ENCODE results near the gene PRKCH. TPM values are rescaled to one million over a fixed set of nuclear protein-coding genes. Genes with fewer than 3 reads are reported as not detected.

The PRKCH gene
- total RNA-seq, 2 donors from 2014 or later: 18.2 to 82.4 TPM

DNA sequence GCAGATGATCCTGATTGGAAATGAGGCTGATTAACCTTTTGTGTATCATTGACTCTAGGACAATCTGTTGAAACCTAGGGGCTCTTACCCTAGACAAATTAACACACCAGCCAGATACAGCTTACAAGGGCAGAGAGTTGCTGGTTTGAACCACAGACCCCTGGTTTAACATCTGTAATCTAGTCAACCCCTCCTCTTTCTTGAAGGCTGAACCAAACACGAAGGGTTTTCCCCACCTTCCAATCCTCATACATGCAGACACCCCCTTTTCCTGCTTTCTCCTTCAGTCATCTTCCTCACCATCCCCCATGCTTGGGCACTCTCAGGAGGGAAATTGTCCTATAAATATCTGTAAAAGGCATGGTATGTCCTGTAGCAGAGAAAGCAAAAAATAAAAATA is 247.9 kb downstream of the PRKCH start:
- Histone ChIP-seq H3K36me3 (replicated peaks in 1 of 2; ENCODE audit: insufficient read depth in 1 of 2, low read depth in 2 of 2) (no peaks in the 10 kb centered on the region), H3K4me3 (no peak overlapping the region)
- no peak for ATAC-seq

GRCh38 chr14:61569812-61570548 is 248.6 kb downstream of the PRKCH start:
- no peaks in the 10 kb centered on the region for H3K9me3 ChIP-seq
- H3K27ac ChIP-seq: peak overlapping the region in 1 of 4 donors; percentile 73
- WGBS, 2 donors: 61 to 87% methylated on average over 9 of the region's 9 CpGs
- intact Hi-C loops (cut with DNase I): no loop called here
- TF ChIP-seq, protein P1, sequence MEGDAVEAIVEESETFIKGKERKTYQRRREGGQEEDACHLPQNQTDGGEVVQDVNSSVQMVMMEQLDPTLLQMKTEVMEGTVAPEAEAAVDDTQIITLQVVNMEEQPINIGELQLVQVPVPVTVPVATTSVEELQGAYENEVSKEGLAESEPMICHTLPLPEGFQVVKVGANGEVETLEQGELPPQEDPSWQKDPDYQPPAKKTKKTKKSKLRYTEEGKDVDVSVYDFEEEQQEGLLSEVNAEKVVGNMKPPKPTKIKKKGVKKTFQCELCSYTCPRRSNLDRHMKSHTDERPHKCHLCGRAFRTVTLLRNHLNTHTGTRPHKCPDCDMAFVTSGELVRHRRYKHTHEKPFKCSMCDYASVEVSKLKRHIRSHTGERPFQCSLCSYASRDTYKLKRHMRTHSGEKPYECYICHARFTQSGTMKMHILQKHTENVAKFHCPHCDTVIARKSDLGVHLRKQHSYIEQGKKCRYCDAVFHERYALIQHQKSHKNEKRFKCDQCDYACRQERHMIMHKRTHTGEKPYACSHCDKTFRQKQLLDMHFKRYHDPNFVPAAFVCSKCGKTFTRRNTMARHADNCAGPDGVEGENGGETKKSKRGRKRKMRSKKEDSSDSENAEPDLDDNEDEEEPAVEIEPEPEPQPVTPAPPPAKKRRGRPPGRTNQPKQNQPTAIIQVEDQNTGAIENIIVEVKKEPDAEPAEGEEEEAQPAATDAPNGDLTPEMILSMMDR (IDR thresholded peaks at IDR 0.05): no peak
- peak in 1 of 3 donors; percentile 49 for TF ChIP-seq POLR2A (IDR thresholded peaks at IDR 0.05)
- no peak for ATAC-seq
- no peak overlapping the region for H3K4me3 ChIP-seq
- peak in 1 of 4 donors; percentile 71 for DNase-seq
- H3K27me3 ChIP-seq: no peaks in the 10 kb centered on the region
- H3K36me3 ChIP-seq (replicated peaks in 1 of 2; ENCODE audit: insufficient read depth in 1 of 2, low read depth in 2 of 2): no peaks in the 10 kb centered on the region
- peaks cover 47% of the 10 kb centered on the region for H3K4me1 ChIP-seq

More for the DNA sequence above, 247.9 kb downstream of the PRKCH start:
- intact Hi-C loops (cut with DNase I): no loop called here
- peaks cover 47% of the 10 kb centered on the region for H3K4me1 ChIP-seq
- TF ChIP-seq, protein P1 (IDR thresholded peaks at IDR 0.05): no peak
- TF ChIP-seq POLR2A (IDR thresholded peaks at IDR 0.05): no peak
- DNase-seq: no peak
- peak overlapping the region in 3 of 4 donors; percentile 66 to 73 (median 69) for H3K27ac ChIP-seq
- 65 to 74% methylated on average over 1 of the region's 1 CpG for WGBS, 2 donors
- H3K9me3 ChIP-seq: no peaks in the 10 kb centered on the region
- H3K27me3 ChIP-seq: no peaks in the 10 kb centered on the region

DNA sequence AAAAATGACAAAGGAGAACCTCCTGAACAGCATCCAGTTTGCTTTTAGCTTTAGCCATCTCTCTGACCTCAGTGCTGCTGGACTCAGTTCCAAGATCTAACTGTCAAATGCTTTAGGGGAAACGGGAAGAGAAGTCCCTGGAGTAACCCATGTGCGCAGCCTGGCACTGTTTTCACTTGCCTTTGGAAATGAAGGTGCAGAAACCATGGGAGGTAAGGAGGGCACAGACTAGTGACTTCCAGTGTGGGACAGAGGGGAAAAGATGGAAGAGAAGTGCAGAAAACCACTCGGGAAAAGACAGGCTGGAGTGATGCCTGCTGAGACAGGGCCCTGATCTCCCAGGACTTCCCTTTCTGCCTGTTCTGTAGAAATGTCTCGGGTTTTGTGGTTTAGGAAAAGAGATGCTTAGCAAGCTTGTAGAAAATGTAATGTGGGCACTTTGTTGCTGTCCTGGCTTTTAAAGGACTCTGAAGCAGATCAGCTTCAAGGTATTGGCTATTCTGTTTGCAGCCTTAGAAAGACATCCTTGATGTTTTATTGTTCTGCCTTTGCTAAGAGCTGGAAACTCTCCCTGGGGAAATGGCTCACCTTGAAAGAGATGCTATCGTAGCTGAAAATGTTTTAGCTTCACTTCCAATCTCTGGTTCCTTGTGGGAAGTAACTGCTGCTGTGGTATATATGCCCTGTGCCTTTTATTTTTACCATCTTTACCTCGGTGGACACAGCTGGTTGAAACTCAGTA is 249.3 kb downstream of the PRKCH start:
- H3K36me3 ChIP-seq (replicated peaks in 1 of 2; ENCODE audit: insufficient read depth in 1 of 2, low read depth in 2 of 2): no peaks in the 10 kb centered on the region
- intact Hi-C loops (cut with DNase I): no loop called here
- ATAC-seq (no peak), DNase-seq (no peak)
- WGBS, 2 donors: 54 to 65% methylated on average over 6 of the region's 6 CpGs
- peaks cover 47% of the 10 kb centered on the region for H3K4me1 ChIP-seq
- H3K27ac ChIP-seq: peak overlapping the region in 1 of 4 donors; percentile 73
- no peaks in the 10 kb centered on the region for H3K27me3 ChIP-seq
- no peaks in the 10 kb centered on the region for H3K9me3 ChIP-seq
- no peak overlapping the region for H3K4me3 ChIP-seq
- TF ChIP-seq, protein P1 (IDR thresholded peaks at IDR 0.05): no peak
- no peak for TF ChIP-seq POLR2A (IDR thresholded peaks at IDR 0.05)

- Histone ChIP-seq H3K4me3 (no peak overlapping the region), H3K9me3 (no peaks in the 10 kb centered on the region), H3K36me3 (replicated peaks in 1 of 2; ENCODE audit: insufficient read depth in 1 of 2, low read depth in 2 of 2) (no peaks in the 10 kb centered on the region), H3K4me1 (peaks cover 41% of the 10 kb centered on the region), H3K27ac (no peak overlapping the region), H3K27me3 (no peaks in the 10 kb centered on the region)
- WGBS, 2 donors: 83 to 89% methylated on average over 2 of the region's 2 CpGs
- ATAC-seq (no peak), DNase-seq (no peak)
- intact Hi-C loops (cut with DNase I): no loop called here
- TF ChIP-seq, protein P1 (IDR thresholded peaks at IDR 0.05): no peak
- TF ChIP-seq POLR2A (IDR thresholded peaks at IDR 0.05): no peak
Observed at GRCh38 chr14:61571917-61572316, 250.5 kb downstream of the PRKCH start.

Measured in body of pancreas (tissue), 4 donors.